Fibroblast of skin of right biceps (primary cell): Measurements from ENCODE around the gene DGKG.
A peak's percentile ranks its signal among the peaks of the same experiment; 100 is the strongest.

Experiments
- DNase-seq: peaks from one replicate; pipeline ENCODE4 v3.0.0-alpha.2; 2013

Gene DGKG

DNA sequence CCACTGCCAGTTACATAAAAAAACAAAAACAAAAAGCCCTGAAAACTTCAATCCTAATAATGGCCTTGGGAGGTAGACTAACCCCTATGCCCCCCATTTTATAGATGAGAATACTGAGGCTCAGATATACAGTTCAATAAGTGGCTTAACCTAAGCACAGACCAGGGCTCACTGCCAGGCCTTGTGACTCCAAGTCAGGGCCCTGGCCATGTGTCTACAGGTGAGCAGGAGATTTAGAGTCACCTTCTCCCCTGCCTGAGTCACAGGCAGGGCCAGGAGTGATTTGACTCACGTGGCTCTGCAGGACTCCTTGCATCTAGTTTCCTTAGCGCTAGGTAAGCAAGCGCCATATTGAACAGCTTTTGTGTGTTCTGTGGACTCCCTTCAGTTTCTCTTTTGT lies 154.5 kb downstream of the DGKG start:
- DNase-seq, result no peak

DNA sequence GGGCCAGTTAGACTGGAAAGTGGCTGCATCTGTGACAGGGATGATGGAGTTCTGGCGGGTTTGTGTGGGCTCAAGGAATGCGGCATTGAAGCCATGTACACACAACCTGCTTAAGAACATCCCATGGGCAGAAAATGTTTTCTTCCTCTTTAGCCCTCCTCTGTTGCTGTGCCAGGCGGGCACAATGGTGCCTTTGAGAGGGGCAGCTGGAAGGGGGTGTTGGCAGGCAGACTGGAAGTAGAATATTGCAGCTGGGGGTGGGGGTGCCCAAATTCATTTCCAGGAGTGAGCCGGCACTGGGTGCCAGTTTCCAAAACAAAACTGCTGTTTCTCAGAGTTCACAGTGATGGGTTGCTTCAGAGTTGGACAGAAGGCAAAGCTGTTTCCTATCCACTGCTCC lies 161.3 kb downstream of the DGKG start:
- no peak for DNase-seq

DNA sequence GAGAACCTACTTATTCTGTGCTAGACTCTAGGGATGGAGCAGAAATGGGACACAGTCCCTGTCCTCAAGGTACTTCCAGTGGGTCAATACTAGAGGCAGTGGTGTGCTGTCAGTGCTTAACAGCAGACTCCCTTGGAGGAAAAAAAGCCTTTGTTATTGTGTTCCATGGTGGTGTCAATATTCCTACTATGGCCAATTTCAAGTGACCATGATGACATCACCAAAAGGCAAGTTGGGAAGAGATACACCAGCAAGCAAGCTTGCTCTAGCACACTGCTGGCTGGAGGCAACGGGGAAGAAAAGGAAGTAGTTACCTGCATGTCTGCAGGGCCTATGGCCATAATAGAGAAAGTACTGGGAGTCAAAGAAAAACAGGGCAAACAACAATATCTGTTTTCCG lies 163.6 kb downstream of the DGKG start:
- no peak for DNase-seq

DNA sequence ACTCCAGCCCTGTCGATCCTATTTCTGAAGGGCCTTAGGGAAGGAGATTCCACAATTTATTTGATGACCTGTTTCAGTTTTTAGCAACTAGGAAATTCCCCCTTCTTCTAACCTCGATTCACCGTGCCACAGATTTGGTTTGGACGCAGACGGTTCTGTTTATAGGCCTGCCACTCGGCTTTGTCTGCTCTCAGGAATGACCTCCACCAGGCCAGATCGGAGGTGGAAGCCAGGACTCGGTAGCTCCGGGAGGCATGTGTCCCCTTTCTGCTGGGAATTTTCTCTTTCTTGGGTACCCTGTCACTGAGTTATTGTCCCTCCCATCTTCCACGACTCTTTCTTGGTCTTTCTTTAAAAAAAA lies 167.6 kb downstream of the DGKG start:
- no peak for DNase-seq

DNA sequence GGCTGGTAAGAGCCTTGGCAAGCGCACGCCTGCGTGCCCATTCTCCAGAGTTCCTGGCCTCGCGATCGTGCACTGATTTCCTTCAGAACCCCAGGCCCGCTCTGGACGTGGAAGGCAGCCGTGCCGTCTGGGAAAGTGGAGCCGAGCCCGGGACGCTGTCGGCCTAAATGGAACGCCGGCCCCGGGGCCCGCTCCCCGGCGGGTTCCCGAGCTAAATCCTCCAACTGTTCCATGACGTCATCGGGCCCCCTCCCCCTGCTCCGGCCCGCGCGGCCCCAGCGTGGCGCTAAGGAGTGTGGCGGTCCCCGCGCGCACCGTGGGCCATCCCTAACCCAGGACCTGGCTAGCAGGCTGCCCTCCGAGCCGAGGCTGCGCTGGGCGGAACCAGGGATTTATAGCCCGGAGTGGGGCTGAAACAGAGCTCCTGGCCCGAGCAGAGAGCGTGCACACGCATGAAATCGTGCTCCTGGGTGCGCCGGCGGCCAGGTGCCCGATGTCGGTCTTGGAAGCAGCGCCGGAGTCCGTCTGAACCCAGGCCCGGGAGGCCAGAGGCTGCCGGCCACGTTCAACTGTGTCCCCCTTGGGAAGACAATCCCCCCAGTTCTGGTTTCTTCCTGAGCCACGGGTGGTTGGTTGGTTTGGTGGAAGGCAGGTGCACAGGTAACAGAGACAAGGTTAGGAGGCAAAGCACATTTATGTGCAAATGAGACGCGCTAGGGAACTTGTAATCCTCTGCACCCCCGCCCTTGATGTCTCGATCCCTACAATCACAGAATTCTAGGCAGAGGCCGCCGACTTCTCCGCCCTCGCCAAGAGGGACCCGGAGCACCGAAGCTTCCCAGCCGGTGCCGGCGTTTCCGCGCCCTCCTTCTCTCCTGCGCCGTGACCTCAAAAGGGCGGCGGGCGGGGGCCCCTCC lies 168.2 kb downstream of the DGKG start:
- no peak for DNase-seq

DNA sequence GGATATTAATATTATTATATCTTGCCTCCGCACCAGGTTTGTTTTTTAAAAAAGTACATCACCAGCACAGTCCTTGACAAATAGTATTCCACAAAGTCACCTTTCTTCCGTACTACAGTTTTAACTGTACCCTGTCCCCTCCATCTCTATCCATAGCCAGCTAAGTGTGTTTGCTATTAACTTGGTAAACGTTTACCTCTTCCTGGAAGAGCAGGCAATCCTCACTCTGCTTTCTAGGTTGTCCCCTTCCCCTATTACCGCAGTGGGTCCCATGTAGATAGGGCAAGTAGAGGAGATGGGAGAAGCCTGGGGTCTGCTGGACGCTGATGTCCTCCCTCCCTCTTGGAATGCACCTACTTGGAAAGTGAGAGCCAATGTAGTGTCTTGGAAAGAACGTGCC lies 169.2 kb downstream of the DGKG start:
- no peak for DNase-seq

DNA sequence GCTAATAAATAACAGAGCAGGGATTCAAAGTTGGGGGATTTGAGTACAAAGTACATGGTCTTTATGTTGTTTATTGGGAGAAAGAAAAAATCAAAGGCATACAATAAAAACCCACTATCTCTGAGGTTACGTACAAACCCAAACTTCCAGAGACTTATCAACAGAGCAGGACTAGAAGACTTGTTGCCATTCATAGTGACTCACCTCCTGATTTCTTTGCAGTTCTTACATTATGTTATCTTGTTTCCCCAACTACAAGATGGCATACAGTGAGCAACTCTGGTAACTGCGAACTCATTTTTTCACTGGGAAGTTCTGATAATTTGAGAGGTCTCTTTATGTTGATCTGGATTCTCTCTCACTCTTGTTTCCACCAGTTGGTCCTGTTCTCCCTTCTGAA lies 172.5 kb downstream of the DGKG start:
- no peak for DNase-seq

DNA sequence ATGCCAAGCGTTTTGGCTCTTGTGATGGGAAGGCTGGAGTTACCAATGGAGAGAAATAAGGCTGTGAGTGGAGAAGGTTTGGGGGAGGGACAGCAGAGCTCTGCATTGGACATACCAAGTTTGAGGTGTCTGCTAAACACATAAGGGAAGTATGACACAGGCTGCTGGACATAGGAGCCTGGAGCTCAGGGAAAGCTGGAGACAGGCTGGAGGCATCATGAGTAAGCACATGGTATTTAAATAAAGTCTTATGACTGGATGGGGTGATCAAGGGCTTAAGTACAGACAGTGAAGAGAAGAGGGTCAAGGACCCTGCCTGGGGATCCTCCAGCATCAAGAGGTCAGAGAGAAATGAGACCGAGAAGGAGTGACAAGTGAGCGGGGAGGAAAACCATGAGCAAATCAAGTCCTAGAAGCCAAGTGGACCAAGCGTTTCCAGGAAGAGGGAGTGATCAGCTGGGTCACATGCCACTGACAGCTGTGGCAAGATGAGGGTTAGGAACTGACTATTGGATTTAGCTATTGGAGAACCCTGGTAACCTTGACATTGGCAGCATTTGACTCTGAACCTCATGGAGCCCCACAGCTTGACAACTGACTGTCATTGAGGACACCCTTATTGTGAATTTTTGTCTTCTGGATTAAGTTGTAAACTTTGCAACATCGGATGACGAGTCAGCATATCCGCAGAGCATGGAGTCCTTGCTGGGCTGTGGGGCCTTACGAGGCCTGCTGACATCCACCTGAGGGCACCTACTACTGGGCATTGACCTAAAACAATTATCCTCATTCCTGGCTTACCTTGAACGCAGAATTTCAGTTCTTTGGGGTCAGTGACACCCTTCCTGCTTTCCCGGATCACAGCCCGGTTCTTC lies 174.4 kb downstream of the DGKG start:
- DNase-seq, result no peak

DNA sequence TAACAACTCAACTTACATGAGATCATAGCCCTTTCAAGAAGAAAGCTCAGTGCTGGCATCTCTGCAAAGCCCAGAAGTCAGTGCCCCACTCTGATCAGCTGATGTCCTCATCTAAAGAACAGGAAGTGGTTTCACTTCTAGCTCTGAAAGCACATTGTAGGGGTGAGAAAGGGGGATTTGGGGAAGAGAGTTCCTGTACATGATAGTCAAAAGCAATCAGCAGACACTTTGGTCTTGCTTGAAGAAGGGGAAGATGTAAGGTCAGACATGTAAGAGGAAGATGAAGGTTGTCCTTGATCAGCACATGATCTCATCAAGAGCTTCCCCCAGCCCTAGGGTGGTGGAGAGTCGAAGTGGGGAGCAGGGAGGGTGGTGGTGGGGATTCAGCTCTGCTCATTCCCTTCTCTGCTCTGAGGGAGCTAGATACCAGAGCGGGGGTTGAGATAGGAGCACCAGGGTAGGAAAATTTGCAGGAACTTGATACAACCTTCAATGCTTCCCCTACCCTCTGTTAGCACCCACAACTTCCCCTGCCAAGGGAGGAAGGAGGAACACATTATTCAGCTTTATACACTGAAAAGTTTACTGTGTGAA lies 176.7 kb downstream of the DGKG start:
- no peak for DNase-seq

DNA sequence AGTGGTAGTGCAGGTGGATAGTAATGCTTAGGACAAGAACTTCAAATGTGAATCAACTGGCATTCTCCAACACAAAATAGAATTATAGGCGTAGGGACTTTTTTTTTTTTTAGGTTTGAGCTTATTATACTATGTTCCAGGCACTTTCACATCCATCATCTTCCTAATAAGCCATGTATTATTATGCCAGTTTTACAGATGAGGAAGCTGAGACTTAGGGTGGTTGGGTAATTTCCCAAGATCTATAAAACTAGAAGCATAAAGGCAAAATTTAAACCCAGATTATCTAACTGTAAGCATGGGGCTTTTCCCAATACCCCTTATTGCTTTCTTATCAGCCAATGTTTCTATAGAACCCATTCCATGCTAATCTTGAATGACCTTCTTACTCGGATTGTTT lies 178.0 kb downstream of the DGKG start:
- no peak for DNase-seq

DNA sequence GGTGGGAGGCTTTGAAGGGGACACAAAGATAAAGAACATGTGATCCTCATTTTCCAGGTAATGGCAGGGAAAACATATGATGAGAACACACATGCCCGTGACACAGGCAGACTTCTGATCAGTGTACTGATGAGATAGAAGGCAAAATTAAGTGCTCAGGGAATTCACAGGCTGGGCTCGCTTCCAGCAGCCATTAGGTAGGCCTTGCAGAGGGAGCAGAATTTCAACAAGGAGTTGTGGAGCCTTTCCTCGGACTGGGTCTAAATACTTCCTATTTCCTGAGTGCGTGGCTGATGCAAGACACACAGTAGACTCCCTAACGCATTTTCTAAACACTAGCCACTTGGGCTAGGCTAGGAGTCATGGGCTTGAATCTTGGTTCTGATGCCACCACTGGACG lies 179.2 kb downstream of the DGKG start:
- DNase-seq, result peak; percentile 9

DNA sequence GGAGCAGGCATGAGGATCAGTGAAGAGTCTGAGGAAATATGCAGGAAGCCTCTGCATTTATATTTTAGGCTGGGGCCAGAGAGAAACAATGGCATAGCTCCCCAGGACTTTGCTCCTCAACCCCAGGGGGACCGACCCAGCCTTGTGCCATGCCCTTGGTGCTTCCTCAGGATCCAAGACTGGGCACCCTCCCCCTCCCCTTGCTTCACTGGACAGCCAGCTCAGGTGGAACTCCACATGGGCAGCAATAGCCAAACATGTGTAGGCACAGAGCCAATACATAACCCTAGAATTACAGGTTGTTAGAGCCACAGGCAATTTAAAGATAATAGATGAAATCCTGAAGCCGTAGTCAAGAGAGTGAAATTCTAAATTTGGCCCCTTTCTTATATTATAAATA lies 180.1 kb downstream of the DGKG start:
- no peak for DNase-seq

DNA sequence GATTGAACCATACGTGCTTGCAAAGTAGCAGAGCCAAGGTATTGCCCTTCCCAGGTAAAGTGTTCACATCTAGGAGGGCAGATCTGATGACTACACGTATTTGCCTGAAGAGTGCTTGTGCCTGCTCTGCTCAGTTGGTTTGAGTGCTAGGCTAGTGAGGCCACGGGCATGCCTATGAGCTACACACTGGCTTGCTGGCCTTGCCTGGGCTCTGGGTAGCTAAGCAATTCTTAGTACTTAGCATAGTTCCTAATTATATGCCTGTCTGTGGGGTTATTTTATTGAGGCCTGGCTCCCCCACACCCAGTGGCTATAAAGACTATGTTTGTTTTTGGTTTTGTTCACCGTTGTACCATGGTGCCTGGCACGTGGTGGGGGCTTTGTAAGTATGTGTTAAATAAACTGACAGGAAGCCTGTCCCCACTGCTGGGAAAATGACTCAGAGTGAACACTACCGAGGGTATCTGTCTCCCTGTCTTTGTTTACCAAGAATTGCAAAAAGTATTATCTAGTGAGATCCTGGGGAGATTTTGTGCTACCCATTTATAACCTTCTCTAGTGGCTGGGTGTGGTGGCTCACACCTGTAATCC lies 181.0 kb downstream of the DGKG start:
- DNase-seq, result no peak

DNA sequence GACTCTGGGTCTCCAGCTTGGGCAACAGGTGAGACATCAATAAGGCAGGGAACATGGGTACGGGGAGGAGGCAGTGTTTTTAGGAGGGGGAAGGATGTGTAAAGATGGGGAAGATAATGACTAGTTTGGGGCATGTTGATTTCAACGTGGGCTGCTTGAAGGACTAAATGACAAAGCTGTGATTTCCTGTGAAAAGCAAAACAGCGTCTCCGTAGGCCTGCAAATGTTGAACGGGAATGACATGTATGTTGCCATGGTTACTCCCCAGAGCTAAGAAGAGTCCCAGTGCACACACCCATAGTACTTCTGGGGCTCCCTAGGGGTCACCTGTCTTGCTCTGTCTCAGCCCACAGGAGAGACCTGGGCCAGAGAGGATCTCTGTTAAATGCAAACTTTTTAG lies 181.9 kb downstream of the DGKG start:
- no peak for DNase-seq

DNA sequence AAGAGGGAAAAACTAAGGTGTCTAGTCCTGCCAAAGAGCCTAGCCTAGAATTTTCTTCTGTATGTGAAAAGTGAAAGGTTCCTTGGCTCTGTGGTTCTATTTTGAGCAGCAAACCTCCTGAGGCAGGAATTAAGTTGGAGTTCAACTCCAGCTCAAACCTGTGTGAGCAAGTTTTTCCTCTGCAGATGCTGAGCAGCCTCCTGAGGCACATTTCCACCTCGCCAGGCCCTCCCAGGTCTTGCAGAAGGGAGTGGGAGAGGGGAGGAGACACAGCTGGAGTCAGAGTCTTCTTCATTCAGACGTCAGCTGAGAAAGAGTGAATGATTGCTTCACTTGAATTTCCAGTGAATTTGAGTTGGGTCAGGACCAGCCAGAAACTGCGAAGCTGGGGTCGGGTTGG lies 183.6 kb downstream of the DGKG start:
- DNase-seq, result no peak

DNA sequence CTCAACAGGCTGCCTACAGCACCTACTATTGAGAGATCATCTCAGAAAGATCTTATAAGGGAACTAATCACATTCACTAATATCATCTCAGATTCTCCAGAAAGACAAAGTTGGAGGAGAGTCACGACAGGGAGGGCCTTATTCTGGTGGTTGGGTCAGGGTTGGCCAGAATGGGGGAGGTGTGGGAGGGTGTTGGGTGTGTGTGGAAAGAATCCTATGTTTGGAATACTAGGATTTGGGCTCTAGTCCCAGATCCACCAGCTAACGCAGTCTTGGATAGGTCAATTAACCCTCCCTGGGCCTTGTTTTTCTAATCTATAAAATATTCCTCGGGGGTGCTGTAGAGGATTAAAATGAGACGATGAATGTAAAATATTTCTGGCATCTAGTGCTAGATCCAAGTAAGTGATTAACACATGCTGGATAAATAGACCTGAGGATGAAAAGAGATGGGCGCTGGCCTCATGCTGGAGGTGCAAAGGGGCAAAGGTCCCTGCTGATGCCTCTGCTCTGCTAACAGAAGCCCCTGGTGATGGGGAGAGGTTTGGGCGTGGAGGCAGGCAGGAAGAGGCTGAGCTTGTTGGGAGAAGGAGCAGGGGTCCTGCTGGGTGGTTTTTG lies 185.6 kb downstream of the DGKG start:
- no peak for DNase-seq

DNA sequence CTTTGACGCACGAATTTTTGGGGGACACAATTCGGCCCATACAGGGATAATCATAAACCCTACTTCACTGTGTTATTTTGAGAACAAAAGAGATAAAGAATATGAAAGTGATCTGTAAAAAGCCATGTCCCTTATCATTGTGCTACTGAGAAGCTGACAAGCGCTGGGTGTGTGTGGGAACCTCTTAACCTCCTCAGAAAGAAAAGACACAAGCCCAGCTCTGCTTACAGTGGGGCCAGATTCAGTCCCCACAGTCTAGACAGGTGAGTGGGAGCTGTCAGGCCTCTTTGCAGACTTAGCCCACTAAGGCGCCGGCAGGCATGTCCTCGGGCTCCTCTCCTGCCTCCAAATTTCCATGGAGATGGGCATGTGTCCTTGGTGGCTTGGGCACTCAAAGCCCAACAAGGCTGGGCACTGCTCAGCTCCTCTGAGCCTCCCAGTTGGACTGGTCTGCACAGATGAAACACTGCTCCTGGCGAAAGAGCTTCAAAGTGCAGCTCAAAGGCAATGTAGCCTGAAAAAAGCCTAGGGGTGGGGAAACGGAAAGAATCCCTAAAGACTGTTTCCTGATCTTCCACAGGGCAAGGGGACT lies 188.7 kb downstream of the DGKG start:
- DNase-seq, result no peak

DNA sequence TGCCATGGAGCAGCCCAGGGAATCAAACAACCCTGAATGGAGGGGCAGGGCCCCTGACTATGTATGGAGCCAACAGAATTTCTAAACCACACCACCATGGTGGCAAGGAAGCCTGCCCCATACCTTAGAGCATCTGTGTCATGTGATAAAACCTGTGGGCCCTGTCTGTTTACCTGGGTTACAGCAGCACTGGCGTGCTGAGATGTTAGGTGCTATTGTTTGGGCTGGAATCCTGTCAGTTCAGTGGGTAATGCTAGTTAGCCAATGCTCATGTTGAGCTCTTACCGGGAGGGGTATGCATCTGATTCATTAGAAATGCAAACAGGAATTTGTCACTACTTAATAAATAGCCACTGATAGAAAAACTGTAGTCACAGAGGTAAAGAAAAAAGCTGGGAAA lies 189.7 kb downstream of the DGKG start:
- no peak for DNase-seq

DNA sequence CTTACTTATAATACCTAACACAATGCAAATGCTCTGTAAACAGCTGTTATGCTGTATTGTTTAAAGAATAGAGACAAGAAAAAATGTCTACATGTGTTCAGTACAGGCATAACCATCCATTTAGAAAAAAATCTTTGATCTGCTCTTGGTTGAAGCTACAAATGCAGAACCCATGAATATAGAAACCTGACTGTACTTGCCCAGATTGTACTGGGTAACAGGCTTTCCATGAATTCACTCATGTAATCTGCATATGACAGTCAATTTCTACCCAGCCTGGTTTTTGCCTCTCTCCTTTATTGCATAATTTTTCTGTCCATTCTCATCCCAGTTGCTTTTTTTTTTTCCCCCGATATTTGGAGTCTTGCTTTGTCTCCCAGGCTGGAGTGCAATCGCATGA lies 190.5 kb downstream of the DGKG start:
- DNase-seq, result no peak

DNA sequence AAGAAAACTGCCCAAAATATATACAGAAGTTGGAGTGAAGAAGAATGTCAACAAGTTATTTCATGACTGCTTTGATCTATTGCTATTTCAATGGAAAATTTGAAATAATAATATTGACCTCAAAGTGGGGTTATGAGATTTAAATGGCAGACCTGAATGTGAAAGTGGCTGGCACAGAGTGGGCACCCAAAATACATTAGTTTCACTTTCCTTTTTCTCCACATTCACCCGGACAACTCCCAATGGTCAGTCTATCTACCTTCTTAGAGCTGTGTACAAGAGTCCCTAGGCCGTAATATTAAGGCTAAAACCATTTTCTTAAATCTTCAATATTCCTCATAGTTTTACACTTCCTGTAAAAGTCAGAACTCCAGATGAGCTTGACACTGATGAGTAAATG lies 191.5 kb downstream of the DGKG start:
- no peak for DNase-seq

DNA sequence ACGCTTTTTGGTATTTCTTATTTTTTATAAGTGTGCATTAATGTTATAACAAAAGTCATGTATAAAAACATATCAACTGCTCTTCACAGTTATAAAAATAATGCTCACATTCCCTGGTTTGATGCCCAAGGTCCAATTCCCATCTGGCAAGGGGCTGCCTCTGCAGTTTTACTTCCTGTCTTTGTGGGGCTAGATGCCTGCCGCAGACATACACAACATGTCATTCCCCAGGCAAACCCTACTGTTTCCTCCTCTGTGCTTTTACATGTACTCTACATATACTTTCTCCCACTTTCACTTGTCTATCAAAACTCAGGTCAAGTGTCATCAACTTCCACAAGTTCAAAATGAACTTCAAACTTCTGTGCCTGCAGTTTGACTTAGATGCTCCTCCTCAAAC lies 192.7 kb downstream of the DGKG start:
- DNase-seq, result no peak

DNA sequence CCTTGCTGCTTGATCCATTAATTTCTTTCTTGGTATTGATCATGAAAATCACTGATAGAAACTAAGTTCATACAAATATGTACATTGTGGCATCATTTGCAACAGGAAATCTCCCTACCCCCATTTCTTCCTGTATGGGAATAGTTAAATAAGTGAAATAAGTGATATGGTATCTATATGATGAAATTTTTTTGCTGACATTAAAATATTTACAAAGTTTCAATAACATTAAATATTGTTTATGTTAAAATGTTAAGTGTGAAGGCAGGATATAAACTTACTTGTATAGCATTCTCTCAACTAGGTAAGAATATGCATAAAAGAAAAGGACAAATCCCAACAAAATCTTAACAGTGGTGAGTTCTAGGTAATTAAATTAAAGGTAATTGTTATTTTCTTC lies 193.1 kb downstream of the DGKG start:
- no peak for DNase-seq
